Breast epithelium (tissue), 3 donors: ENCODE results near the gene A4GALT.

Experiments used
- POLR2A ChIP-seq: fragments of 450-650 bp; IDR thresholded peaks from one replicate; pipeline ENCODE4 v1.6.1; 2016; ENCODE audit warnings: antibody characterized with exemption, mild to moderate bottlenecking, moderate library complexity
- POLR2AphosphoS5 ChIP-seq, 3 donors: sonication (generic); formaldehyde crosslinking; IDR thresholded peaks; one replicate each; pipeline ENCODE4 v1.6.1; 2017; ENCODE audit warnings: antibody characterized with exemption in 3 of 3
- TF ChIP-seq, protein P1 (sequence below), 3 donors: fragments of 450-650 bp; IDR thresholded peaks; one replicate each; pipeline ENCODE4 v1.5.1; 2016 to 2017; ENCODE audit warnings: antibody characterized with exemption in 3 of 3, mild to moderate bottlenecking in 3 of 3, moderate library complexity in 3 of 3

DNA sequence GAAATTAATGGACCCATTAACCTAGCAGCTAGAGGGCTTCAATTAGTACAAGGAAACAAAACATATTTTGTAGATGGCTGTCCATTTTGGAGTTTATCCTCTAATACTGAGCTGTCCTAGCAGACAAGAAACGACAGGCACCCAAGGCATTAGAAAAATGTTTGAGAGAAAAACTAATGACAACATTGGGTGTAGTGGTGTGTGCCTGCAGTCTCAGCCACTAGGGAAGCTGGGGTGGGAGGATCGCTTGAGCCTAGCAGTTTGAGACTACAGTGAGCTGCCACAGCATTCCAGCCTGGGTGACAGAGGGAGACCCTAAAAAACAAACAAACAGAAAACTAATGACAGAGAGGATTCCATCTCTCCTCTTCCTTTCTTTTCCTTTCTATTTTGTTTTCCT lies 1.5 kb downstream of the A4GALT start:
- TF ChIP-seq, protein P1, sequence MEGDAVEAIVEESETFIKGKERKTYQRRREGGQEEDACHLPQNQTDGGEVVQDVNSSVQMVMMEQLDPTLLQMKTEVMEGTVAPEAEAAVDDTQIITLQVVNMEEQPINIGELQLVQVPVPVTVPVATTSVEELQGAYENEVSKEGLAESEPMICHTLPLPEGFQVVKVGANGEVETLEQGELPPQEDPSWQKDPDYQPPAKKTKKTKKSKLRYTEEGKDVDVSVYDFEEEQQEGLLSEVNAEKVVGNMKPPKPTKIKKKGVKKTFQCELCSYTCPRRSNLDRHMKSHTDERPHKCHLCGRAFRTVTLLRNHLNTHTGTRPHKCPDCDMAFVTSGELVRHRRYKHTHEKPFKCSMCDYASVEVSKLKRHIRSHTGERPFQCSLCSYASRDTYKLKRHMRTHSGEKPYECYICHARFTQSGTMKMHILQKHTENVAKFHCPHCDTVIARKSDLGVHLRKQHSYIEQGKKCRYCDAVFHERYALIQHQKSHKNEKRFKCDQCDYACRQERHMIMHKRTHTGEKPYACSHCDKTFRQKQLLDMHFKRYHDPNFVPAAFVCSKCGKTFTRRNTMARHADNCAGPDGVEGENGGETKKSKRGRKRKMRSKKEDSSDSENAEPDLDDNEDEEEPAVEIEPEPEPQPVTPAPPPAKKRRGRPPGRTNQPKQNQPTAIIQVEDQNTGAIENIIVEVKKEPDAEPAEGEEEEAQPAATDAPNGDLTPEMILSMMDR (IDR thresholded peaks at IDR 0.05) = no peak
- no peak for TF ChIP-seq POLR2AphosphoS5 (IDR thresholded peaks at IDR 0.05)
- TF ChIP-seq POLR2A = no peak
